Loucy (cell line): ENCODE results near the gene SART3.

Experiments
- H2AFZ ChIP-seq: fragments of 200-600 bp; sonication (generic); 2 replicates; pipeline ENCODE4 v1.6.0; 2016; ENCODE audit warnings: antibody characterized with exemption, mild to moderate bottlenecking, low read length, moderate library complexity
- H3F3A ChIP-seq: fragments of 200-600 bp; 2 replicates; pipeline ENCODE4 v1.6.0; 2016; ENCODE audit warnings: antibody characterized with exemption, low read depth, mild to moderate bottlenecking
- H3K27me3 ChIP-seq: fragments of 200-600 bp; sonication (generic); 2 replicates; pipeline ENCODE4 v1.6.1; 2014; ENCODE audit warnings: low read length, mild to moderate bottlenecking; ENCODE audit not compliant: insufficient read depth, poor library complexity, severe bottlenecking
- H3K36me3 ChIP-seq: fragments of 200-600 bp; sonication (generic); 2 replicates; pipeline ENCODE4 v1.6.1; 2016; ENCODE audit warnings: low read length; ENCODE audit not compliant: insufficient read depth
- H3K4me1 ChIP-seq: fragments of 200-600 bp; sonication (generic); 2 replicates; pipeline ENCODE4 v1.5.1; 2014; ENCODE audit warnings: low read length, mild to moderate bottlenecking; ENCODE audit not compliant: insufficient read depth, poor library complexity, severe bottlenecking
- H3K4me2 ChIP-seq: fragments of 200-600 bp; sonication (generic); 2 replicates; pipeline ENCODE4 v1.6.0; 2014; ENCODE audit warnings: antibody characterized with exemption, low read length, low read depth, mild to moderate bottlenecking; ENCODE audit not compliant: poor library complexity, severe bottlenecking
- H3K4me3 ChIP-seq: fragments of 200-600 bp; sonication (generic); 2 replicates; pipeline ENCODE4 v1.5.1; 2014; ENCODE audit warnings: low read length, mild to moderate bottlenecking, mixed read lengths; ENCODE audit not compliant: poor library complexity, severe bottlenecking
- H3K79me2 ChIP-seq: fragments of 200-600 bp; sonication (generic); 2 replicates; pipeline ENCODE4 v1.6.1; 2014; ENCODE audit warnings: low read length; ENCODE audit not compliant: insufficient read depth
- H3K9ac ChIP-seq: fragments of 200-600 bp; sonication (generic); 2 replicates; pipeline ENCODE4 v1.6.0; 2014; ENCODE audit warnings: mild to moderate bottlenecking, low read depth, low read length, moderate library complexity; ENCODE audit not compliant: poor library complexity, severe bottlenecking
- H3K9me2 ChIP-seq: fragments of 200-600 bp; sonication (generic); replicated peaks from 2 replicates; pipeline ENCODE4 v1.6.1; 2016; ENCODE audit warnings: low read depth, low read length, mixed read lengths
- H3K9me3 ChIP-seq: fragments of 200-600 bp; sonication (generic); 2 replicates; pipeline ENCODE4 v1.6.1; 2014; ENCODE audit warnings: mild to moderate bottlenecking, antibody characterized with exemption, low read length, low read depth; ENCODE audit not compliant: insufficient read depth
- H4K20me1 ChIP-seq: fragments of 200-600 bp; sonication (generic); 2 replicates; pipeline ENCODE4 v1.6.0; 2014; ENCODE audit warnings: antibody characterized with exemption, low read length, mild to moderate bottlenecking; ENCODE audit not compliant: insufficient read depth, poor library complexity, severe bottlenecking
- EZH2phosphoT487 ChIP-seq: fragments of 200-600 bp; IDR thresholded peaks from 2 replicates; pipeline ENCODE4 v1.6.1; 2018; ENCODE audit warnings: antibody characterized with exemption, mild to moderate bottlenecking, moderate library complexity, borderline replicate concordance
- TF ChIP-seq, protein P1 (sequence below): fragments of 200-600 bp; sonication (generic); conservative IDR thresholded peaks from 2 replicates; pipeline ENCODE4 v1.5.1; 2014; ENCODE audit warnings: mild to moderate bottlenecking, antibody characterized with exemption, low read length

Gene SART3

DNA sequence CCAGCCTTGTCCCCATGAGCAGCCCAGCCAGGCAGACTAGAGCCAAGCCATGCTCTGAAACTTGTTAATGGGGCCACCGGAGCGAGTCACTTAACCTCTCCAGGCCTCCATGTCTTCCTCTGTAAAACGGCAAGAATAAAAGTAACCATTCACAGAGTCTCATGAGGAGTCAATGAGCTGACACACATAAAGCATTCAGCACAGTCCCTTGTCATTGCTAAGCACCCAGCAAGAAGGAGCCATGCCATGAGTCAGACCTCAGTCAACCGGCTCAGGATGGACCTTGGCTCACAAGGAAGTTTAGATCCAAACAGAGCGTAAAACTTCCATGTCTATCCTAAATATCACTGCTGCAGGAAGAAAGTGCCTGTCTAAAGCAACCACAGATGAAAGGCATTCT, 35.3 kb downstream of the SART3 start:
- no peak overlapping the region for H3K4me3 ChIP-seq
- no peaks in the 10 kb centered on the region for H3K9me2 ChIP-seq
- peaks cover 97% of the 10 kb centered on the region; the same call in 1 of the 2 replicates for H3K36me3 ChIP-seq
- H3F3A ChIP-seq: no peaks in the 10 kb centered on the region
- no peak overlapping the region for H3K9ac ChIP-seq
- H3K9me3 ChIP-seq: no peaks in the 10 kb centered on the region
- no peaks in the 10 kb centered on the region for H3K27me3 ChIP-seq
- no peaks in the 10 kb centered on the region for H3K4me1 ChIP-seq
- TF ChIP-seq EZH2phosphoT487: no peak
- TF ChIP-seq, protein P1, sequence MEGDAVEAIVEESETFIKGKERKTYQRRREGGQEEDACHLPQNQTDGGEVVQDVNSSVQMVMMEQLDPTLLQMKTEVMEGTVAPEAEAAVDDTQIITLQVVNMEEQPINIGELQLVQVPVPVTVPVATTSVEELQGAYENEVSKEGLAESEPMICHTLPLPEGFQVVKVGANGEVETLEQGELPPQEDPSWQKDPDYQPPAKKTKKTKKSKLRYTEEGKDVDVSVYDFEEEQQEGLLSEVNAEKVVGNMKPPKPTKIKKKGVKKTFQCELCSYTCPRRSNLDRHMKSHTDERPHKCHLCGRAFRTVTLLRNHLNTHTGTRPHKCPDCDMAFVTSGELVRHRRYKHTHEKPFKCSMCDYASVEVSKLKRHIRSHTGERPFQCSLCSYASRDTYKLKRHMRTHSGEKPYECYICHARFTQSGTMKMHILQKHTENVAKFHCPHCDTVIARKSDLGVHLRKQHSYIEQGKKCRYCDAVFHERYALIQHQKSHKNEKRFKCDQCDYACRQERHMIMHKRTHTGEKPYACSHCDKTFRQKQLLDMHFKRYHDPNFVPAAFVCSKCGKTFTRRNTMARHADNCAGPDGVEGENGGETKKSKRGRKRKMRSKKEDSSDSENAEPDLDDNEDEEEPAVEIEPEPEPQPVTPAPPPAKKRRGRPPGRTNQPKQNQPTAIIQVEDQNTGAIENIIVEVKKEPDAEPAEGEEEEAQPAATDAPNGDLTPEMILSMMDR: no peak
- no peak overlapping the region for H2AFZ ChIP-seq
- H3K4me2 ChIP-seq: no peak overlapping the region
- no peaks in the 10 kb centered on the region for H4K20me1 ChIP-seq
- H3K79me2 ChIP-seq: no peaks in the 10 kb centered on the region

DNA sequence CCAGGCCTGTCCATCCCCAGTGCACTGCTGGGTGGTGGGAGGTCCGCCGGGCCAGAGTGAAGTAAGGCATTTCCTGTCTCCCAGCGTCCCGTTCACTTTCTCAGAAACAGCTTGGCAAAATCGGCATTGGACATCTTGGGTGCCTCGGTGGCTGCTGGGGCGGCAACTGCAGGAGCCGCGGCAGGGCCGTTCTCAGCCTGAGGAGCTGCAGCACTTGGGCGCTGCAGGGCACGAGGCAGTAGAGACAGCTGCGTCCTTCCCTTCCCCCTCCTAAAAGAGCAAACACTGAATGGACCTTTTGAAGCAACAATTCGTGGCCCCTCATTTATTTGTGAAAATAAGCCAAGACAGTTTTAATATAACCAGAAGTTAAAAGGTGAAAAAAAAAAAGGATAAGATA, 37.6 kb downstream of the SART3 start:
- H3K9ac ChIP-seq: no peak overlapping the region
- no peaks in the 10 kb centered on the region for H3K79me2 ChIP-seq
- no peak overlapping the region for H3K4me3 ChIP-seq
- H4K20me1 ChIP-seq: no peaks in the 10 kb centered on the region
- H3K9me3 ChIP-seq: no peaks in the 10 kb centered on the region
- TF ChIP-seq EZH2phosphoT487: no peak
- TF ChIP-seq, protein P1: no peak
- H3K27me3 ChIP-seq: no peaks in the 10 kb centered on the region
- H3K4me2 ChIP-seq: no peak overlapping the region
- H3F3A ChIP-seq: no peaks in the 10 kb centered on the region
- H2AFZ ChIP-seq: no peak overlapping the region
- no peaks in the 10 kb centered on the region for H3K4me1 ChIP-seq
- H3K36me3 ChIP-seq: peaks cover 100% of the 10 kb centered on the region; the same call in 1 of the 2 replicates
- H3K9me2 ChIP-seq: no peaks in the 10 kb centered on the region

DNA sequence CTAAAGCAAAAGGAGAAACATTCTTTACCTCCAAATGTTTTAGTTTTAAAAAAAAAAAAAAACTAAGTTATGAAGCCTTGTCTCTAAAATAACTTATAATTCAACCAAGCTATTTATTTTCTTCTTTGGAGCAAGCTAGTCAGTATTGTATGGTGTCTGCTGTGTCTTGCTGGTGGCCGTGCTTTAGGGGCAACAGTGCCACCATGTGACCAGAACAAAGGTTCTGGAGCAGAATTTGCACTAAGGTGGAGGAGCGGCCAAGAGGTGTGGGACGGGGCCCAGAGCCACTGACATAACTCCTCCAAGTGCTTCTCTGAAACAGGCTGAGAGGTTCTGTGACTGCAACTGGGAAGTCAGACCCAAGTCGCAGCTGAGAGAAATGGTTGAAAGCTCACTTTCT, 41.4 kb downstream of the SART3 start:
- no peaks in the 10 kb centered on the region for H3K9me3 ChIP-seq
- H4K20me1 ChIP-seq: no peaks in the 10 kb centered on the region
- peaks cover 66% of the 10 kb centered on the region; the same call in 1 of the 2 replicates for H3K36me3 ChIP-seq
- H3K27me3 ChIP-seq: no peaks in the 10 kb centered on the region
- peaks cover 15% of the 10 kb centered on the region for H3K79me2 ChIP-seq
- peaks cover 11% of the 10 kb centered on the region for H3K4me1 ChIP-seq
- no peak overlapping the region for H3K4me2 ChIP-seq
- no peak for TF ChIP-seq EZH2phosphoT487
- TF ChIP-seq, protein P1: peak; percentile 36
- H3K4me3 ChIP-seq: no peak overlapping the region
- no peaks in the 10 kb centered on the region for H3F3A ChIP-seq
- H3K9ac ChIP-seq: no peak overlapping the region
- no peaks in the 10 kb centered on the region for H3K9me2 ChIP-seq
- H2AFZ ChIP-seq: no peak overlapping the region
